B cell (primary cell): ENCODE results near the gene POLR2C.

Source experiments
- CTCF ChIP-seq: fragments of 200-600 bp; IDR thresholded peaks from one replicate; pipeline ENCODE4 v1.8.0; 2022; ENCODE audit warnings: antibody characterized with exemption, mild to moderate bottlenecking
- EZH2 ChIP-seq: IDR thresholded peaks from 2 replicates; pipeline ENCODE4 v1.6.1; 2012; ENCODE audit warnings: borderline replicate concordance, low read depth, mild to moderate bottlenecking, moderate library complexity, low read length; ENCODE audit not compliant: insufficient read depth, poor library complexity, severe bottlenecking

- TF ChIP-seq CTCF = no peak
- no peak for TF ChIP-seq EZH2
Observed at GRCh38 chr16:57471852-57472664, 9.6 kb downstream of the POLR2C start.
